Measurements from ENCODE around the gene LRRN2. TPM values are rescaled to one million over a fixed set of nuclear protein-coding genes. Genes with fewer than 3 reads are reported as not detected.

LRRN2 gene
- total and polyA plus RNA-seq, 9 of the 15 experiments (the other 6 are each of a cell fraction or from before 2014, with no cell fraction given) = 0.05 TPM; not detected in 8

DNA sequence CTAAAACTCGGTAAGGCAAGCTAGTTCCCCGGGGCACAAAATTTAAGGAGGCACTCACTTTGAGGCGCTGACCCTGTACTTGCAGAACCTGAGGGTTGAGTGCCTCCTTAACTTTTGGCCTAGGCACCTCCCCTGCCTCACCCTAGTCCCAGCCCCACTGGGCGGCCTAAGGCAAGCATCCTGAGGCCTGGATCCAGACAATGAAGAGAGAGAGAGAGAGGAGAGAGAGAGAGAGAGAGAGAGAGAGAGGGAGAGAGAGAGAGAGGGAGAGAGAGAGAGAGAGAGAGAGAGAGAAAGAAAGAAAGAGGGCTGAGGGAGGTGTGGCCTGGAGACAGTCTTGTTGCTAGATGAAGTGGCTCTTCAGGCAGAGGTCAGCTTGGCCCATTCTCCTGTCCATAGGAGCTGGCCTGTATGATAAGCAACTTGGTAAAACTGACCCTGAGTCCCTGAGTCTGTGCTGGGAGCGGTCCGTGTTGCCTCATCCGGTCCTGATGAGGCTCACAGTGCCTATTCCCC is 7.4 kb upstream of the LRRN2 start (continued):
- TF ChIP-seq CCAR2 (IDR thresholded peaks at IDR 0.05; ENCODE audit: low read depth, low read length) = no peak
- 0 out of 2 replicates have a peak, but pooled peaks have one; percentile 30 for TF ChIP-seq THAP12 (CRISPR knock-in tag; IDR thresholded peaks at IDR 0.05)
- TF ChIP-seq RFX7 (CRISPR knock-in tag; IDR thresholded peaks at IDR 0.05) = no peak
- TF ChIP-seq MYBL2 (IDR thresholded peaks at IDR 0.05; ENCODE audit: low read depth) = 0 out of 2 replicates have a peak, but pooled peaks have one; percentile 6
- TF ChIP-seq MYBL2 (CRISPR knock-in tag; IDR thresholded peaks at IDR 0.05; ENCODE audit: borderline replicate concordance) = no peak
- TF ChIP-seq BRD9 (IDR thresholded peaks at IDR 0.05; ENCODE audit: low read depth, partially characterized antibody) = peak; percentile 62
- no peak for TF ChIP-seq STAT5B (CRISPR knock-in tag; IDR thresholded peaks at IDR 0.05)
- TF ChIP-seq RB1 (IDR thresholded peaks at IDR 0.05; ENCODE audit: low read depth) = no peak
- TF ChIP-seq RAD51 (IDR thresholded peaks at IDR 0.05; ENCODE audit: borderline replicate concordance, low read depth) = 0 out of 2 replicates have a peak, but pooled peaks have one; percentile 22
- TF ChIP-seq ARID1B (IDR thresholded peaks at IDR 0.05) = peak; percentile 87
- no peak for TF ChIP-seq PML (IDR thresholded peaks at IDR 0.05; ENCODE audit: low read length)
- TF ChIP-seq ZNF253 (CRISPR knock-in tag; conservative IDR thresholded peaks at IDR 0.05) = no peak
- TF ChIP-seq, protein P1, sequence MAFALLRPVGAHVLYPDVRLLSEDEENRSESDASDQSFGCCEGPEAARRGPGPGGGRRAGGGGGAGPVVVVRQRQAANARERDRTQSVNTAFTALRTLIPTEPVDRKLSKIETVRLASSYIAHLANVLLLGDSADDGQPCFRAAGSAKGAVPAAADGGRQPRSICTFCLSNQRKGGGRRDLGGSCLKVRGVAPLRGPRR (CRISPR knock-in tag; IDR thresholded peaks at IDR 0.05) = 0 out of 2 replicates have a peak, but pooled peaks have one; percentile 52
- TF ChIP-seq ID3 (CRISPR knock-in tag; IDR thresholded peaks at IDR 0.05) = no peak
- TF ChIP-seq ID3 (tag; IDR thresholded peaks at IDR 0.05) = no peak
- no peak for TF ChIP-seq DNMT1 (IDR thresholded peaks at IDR 0.05)
- no peak for TF ChIP-seq SRF (CRISPR knock-in tag; IDR thresholded peaks at IDR 0.05)
- TF ChIP-seq ZNF316 (IDR thresholded peaks at IDR 0.05) = peak; percentile 16; the same call in 1 of the 2 replicates
- no peak for TF ChIP-seq NCOA6 (IDR thresholded peaks at IDR 0.05)
- TF ChIP-seq GTF2E2 (tag; IDR thresholded peaks at IDR 0.05) = no peak
- no peak for TF ChIP-seq ILF3 (IDR thresholded peaks at IDR 0.05; ENCODE audit: borderline replicate concordance)
- no peak for TF ChIP-seq ZFP30 (CRISPR knock-in tag; IDR thresholded peaks at IDR 0.05; ENCODE audit: borderline replicate concordance)
- TF ChIP-seq, protein P2, sequence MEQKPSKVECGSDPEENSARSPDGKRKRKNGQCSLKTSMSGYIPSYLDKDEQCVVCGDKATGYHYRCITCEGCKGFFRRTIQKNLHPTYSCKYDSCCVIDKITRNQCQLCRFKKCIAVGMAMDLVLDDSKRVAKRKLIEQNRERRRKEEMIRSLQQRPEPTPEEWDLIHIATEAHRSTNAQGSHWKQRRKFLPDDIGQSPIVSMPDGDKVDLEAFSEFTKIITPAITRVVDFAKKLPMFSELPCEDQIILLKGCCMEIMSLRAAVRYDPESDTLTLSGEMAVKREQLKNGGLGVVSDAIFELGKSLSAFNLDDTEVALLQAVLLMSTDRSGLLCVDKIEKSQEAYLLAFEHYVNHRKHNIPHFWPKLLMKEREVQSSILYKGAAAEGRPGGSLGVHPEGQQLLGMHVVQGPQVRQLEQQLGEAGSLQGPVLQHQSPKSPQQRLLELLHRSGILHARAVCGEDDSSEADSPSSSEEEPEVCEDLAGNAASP (IDR thresholded peaks at IDR 0.05) = no peak
- TF ChIP-seq, protein P3, sequence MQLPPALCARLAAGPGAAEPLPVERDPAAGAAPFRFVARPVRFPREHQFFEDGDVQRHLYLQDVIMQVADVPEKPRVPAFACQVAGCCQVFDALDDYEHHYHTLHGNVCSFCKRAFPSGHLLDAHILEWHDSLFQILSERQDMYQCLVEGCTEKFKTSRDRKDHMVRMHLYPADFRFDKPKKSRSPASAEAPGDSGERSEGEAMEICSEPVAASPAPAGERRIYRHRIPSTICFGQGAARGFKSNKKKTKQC (CRISPR knock-in tag; IDR thresholded peaks at IDR 0.05) = no peak
- no peak for TF ChIP-seq BCL6 (CRISPR knock-in tag; IDR thresholded peaks at IDR 0.05)
- TF ChIP-seq CEBPG (CRISPR knock-in tag; IDR thresholded peaks at IDR 0.05) = peak; percentile 78
- 0 out of 4 replicates have a peak, but pooled peaks of 1 of the 2 experiments have one; percentile 48 for TF ChIP-seq CEBPG (tag; conservative IDR thresholded peaks at IDR 0.05 in 1 of 2, IDR thresholded peaks at IDR 0.05 in 1 of 2)

Data from K562 (cell line).